HepG2 (cell line): Measurements from ENCODE around the gene UBE2C. TPM values are rescaled to one million over a fixed set of nuclear protein-coding genes. Genes with fewer than 3 reads are reported as not detected.

Source experiments
- ATAC-seq: fragments of 200-7000 bp; cut with Tn5 transposase; 3 replicates; pipeline ENCODE4 v1.9.1; 2020; ENCODE audit warnings: mild to moderate bottlenecking, moderate library complexity
- BruUV-seq: library from RNA; stranded (reverse); fragments of 400-500 nt; replicated peaks from 2 replicates; lab custom pipeline; 2021; lab: Mats Ljungman, UMichigan
- CTCF ChIA-PET: fragments of 300-600 bp; formaldehyde crosslinking; extraction: SDS; loops from one replicate; lab custom pipeline; 2021; ENCODE audit warnings: low total read pairs, inconsistent platforms, low intra/inter-chr PET ratio; lab: Yijun Ruan, JAX
- POLR2A ChIA-PET: fragments of 350-600 bp; sonication (Branson Sonifier 250); formaldehyde crosslinking; loops from one replicate; lab custom pipeline; 2020; ENCODE audit warnings: antibody characterized with exemption, inconsistent platforms; lab: Yijun Ruan, JAX
- DNase-seq: peaks from one replicate; pipeline ENCODE4 v3.0.0-alpha.2; 2015; ENCODE audit warnings: low spot score
- FAIRE-seq: peaks from 3 replicates; lab custom pipeline; 2011; peaks lifted over from hg19 to GRCh38; lab: Jason Lieb, UNC
- H2AFZ ChIP-seq: one replicate; pipeline ENCODE4 v1.6.1; 2011; ENCODE audit warnings: low read length, inconsistent platforms
- H3K27ac ChIP-seq: fragments of 300-600 bp; 3 replicates; pipeline ENCODE4 v1.8.0; 2011; ENCODE audit warnings: mixed run types, mild to moderate bottlenecking, mixed read lengths, low read length, inconsistent platforms; ENCODE audit not compliant: insufficient read depth; ENCODE audit errors: extremely low read length
- H3K27me3 ChIP-seq, 2 experiments: fragments of 200-600 bp in 1 of 2; 2 replicates in 1 of 2; 3 replicates in 1 of 2; pipeline versions ENCODE4 v1.6.0 to v1.8.0; 2011; ENCODE audit warnings: low read length in 2 of 2, mild to moderate bottlenecking in 2 of 2, moderate library complexity in 2 of 2, inconsistent platforms in 1 of 2; ENCODE audit not compliant: insufficient read depth in 2 of 2, control insufficient read depth in 1 of 2
- H3K36me3 ChIP-seq, 2 experiments: fragments of 200-600 bp in 1 of 2; replicated peaks in 1 of 2; 2 replicates in 1 of 2; 3 replicates in 1 of 2; pipeline versions ENCODE4 v1.5.1 to v1.8.0; 2011; ENCODE audit warnings: low read length in 2 of 2, inconsistent platforms in 1 of 2; ENCODE audit not compliant: insufficient read depth in 2 of 2, control insufficient read depth in 1 of 2
- H3K4me1 ChIP-seq: 2 replicates; pipeline ENCODE4 v1.5.1; 2012; ENCODE audit warnings: low read length, inconsistent platforms; ENCODE audit not compliant: insufficient read depth
- H3K4me2 ChIP-seq: 2 replicates; pipeline ENCODE4 v1.6.0; 2011; ENCODE audit warnings: low read depth, low read length, inconsistent platforms
- H3K4me3 ChIP-seq, 3 experiments: fragments of 200-600 bp in 1 of 3; sonication (generic), shearing (Covaris generic) in 1 of 3; replicated peaks in 1 of 3; 2 replicates each; pipeline ENCODE4 v1.5.1; 2011 to 2016; ENCODE audit warnings: low read length in 3 of 3, inconsistent platforms in 2 of 3, low read depth in 2 of 3, mild to moderate bottlenecking in 2 of 3, control low read depth in 1 of 3, mixed read lengths in 1 of 3; ENCODE audit not compliant: insufficient read depth in 1 of 3
- H3K79me2 ChIP-seq: one replicate; pipeline ENCODE4 v1.6.1; 2011; ENCODE audit warnings: low read length, inconsistent platforms; ENCODE audit not compliant: insufficient read depth
- H3K9ac ChIP-seq: 2 replicates; pipeline ENCODE4 v1.6.0; 2011; ENCODE audit warnings: mild to moderate bottlenecking, low read depth, low read length, inconsistent platforms; ENCODE audit not compliant: insufficient read depth
- H3K9me3 ChIP-seq: 2 replicates; pipeline ENCODE4 v1.5.1; 2012; ENCODE audit warnings: mild to moderate bottlenecking, low read length
- H4K20me1 ChIP-seq: 2 replicates; pipeline ENCODE4 v1.6.0; 2011; ENCODE audit warnings: inconsistent platforms, mild to moderate bottlenecking, low read length, moderate library complexity; ENCODE audit not compliant: insufficient read depth
- ELF3 ChIP-seq: IDR thresholded peaks from 2 replicates; pipeline ENCODE4 v1.6.1; 2016; ENCODE audit warnings: missing genetic modification reagents, missing compliant biosample characterization
- GABPA ChIP-seq, 2 experiments: IDR thresholded peaks; 2 replicates each; pipeline ENCODE4 v1.6.1; 2011 to 2016; ENCODE audit warnings: low read depth in 2 of 2, low read length in 1 of 2, missing biosample characterization in 1 of 2, missing genetic modification characterization in 1 of 2
- JARID2 ChIP-seq: sonication (generic); formaldehyde crosslinking; IDR thresholded peaks from 2 replicates; pipeline ENCODE4 v1.8.1; 2023; ENCODE audit warnings: missing genetic modification reagents, inconsistent platforms; ENCODE audit not compliant: insufficient replicate concordance
- NCOA2 ChIP-seq: sonication (generic); formaldehyde crosslinking; IDR thresholded peaks from 2 replicates; pipeline ENCODE4 v1.8.0; 2022; ENCODE audit warnings: inconsistent platforms
- PRMT3 ChIP-seq: sonication (generic); formaldehyde crosslinking; IDR thresholded peaks from 2 replicates; pipeline ENCODE4 v1.8.1; 2022; ENCODE audit warnings: low read depth, mild to moderate bottlenecking, moderate library complexity, missing genetic modification reagents, borderline replicate concordance
- SAP130 ChIP-seq: IDR thresholded peaks from 2 replicates; pipeline ENCODE4 v1.6.1; 2016; ENCODE audit warnings: low read depth
- SP2 ChIP-seq: sonication (generic); formaldehyde crosslinking; IDR thresholded peaks from 2 replicates; pipeline ENCODE4 v1.5.1; 2020; ENCODE audit warnings: mild to moderate bottlenecking, missing genetic modification reagents
- ZBTB25 ChIP-seq: IDR thresholded peaks from 2 replicates; pipeline ENCODE4 v1.6.1; 2018; ENCODE audit warnings: missing genetic modification reagents
- ZNF33B ChIP-seq: sonication (generic); formaldehyde crosslinking; IDR thresholded peaks from 2 replicates; pipeline ENCODE4 v1.5.1; 2020; ENCODE audit warnings: mild to moderate bottlenecking, missing genetic modification reagents
- ZNF7 ChIP-seq: IDR thresholded peaks from 2 replicates; pipeline ENCODE4 v1.6.1; 2016; ENCODE audit warnings: missing biosample characterization, missing genetic modification reagents
- ZSCAN29 ChIP-seq: sonication (generic); formaldehyde crosslinking; conservative IDR thresholded peaks from 2 replicates; pipeline ENCODE4 v1.4.0; 2020; ENCODE audit warnings: mild to moderate bottlenecking, missing genetic modification reagents
- ZSCAN5A ChIP-seq: sonication (generic); formaldehyde crosslinking; IDR thresholded peaks from 2 replicates; pipeline ENCODE4 v1.8.0; 2022; ENCODE audit warnings: mild to moderate bottlenecking, missing genetic modification reagents, borderline replicate concordance
- WGBS: methylation state at CpG from one replicate; pipeline ENCODE4 v1.1.6; 2017; ENCODE audit warnings: low lambda C conversion rate; 5-methylcytosine and 5-hydroxymethylcytosine counted together
- in situ Hi-C: cut with HindIII; loops from 2 replicates; pipeline ENCODE4 v1.10.0; 2017; ENCODE audit warnings: low pct_unique_long_range_greater_than_20kb; ENCODE audit not compliant: extremely low pct_ligation_motif_present
- intact Hi-C: fragments of 100-400 bp; cut with micrococcal nuclease; formaldehyde crosslinking; loops from one replicate; pipeline ENCODE4 v1.10.0; 2022; ENCODE audit not compliant: unreplicated experiment
- polyA plus RNA-seq, 8 experiments: library from polyadenylated mRNA; depleted of rRNA in 3 of 8; stranded (reverse) in 7 of 8; unstranded in 1 of 8; fragments of >200 nt; fragmentation: Illumina TruSeq in 4 of 8; extraction: Trizol in 4 of 8; gene quantifications; 2 replicates each; pipeline versions ENCODE4 v1.2.1 to v1.2.3, GENCODE V29; 2011 to 2016; ENCODE audit warnings: low read depth in 4 of 8, missing spikeins in 1 of 8, mixed read lengths in 1 of 8; ENCODE audit not compliant: insufficient read depth in 1 of 8
- total RNA-seq, 5 experiments: library from RNA; depleted of rRNA; stranded (reverse); fragments of >200 nt; fragmentation: Illumina TruSeq; extraction: Trizol; gene quantifications; 2 replicates each; pipeline ENCODE4 v1.2.3, GENCODE V29; 2016; ENCODE audit warnings: low read depth in 1 of 5

Gene UBE2C
- total and polyA plus RNA-seq, 2 of the 13 experiments (the other 11 are each of a cell fraction or from before 2014, with no cell fraction given), result 100 to 123 TPM

GRCh38 chr20:45798935-45799642 is 13.4 kb upstream of the UBE2C start (continued):
- TF ChIP-seq PRMT3 (CRISPR knock-in tag) (no peak), ZSCAN5A (0 out of 2 replicates have a peak, but pooled peaks have one; percentile 27), ZSCAN29 (no peak), NCOA2 (CRISPR knock-in tag) (no peak), JARID2 (CRISPR knock-in tag) (peak; percentile 61), ZNF33B (CRISPR knock-in tag) (no peak), ELF3 (CRISPR knock-in tag) (peak; percentile 22; the same call in 1 of the 2 replicates), GABPA (IDR thresholded peaks at IDR 0.05; ENCODE audit: low read depth, low read length) (no peak), GABPA (CRISPR knock-in tag; IDR thresholded peaks at IDR 0.05; ENCODE audit: low read depth) (no peak; the same call in 1 of the 2 replicates), SAP130 (peak; percentile 42; the same call in 1 of the 2 replicates), SP2 (no peak)

- Histone ChIP-seq H3K4me1 (no peaks in the 10 kb centered on the region), H3K27me3 (no peaks in the 10 kb centered on the region), H2AFZ (no peak overlapping the region), H3K4me3 (no peak overlapping the region), H3K79me2 (no peaks in the 10 kb centered on the region), H4K20me1 (no peaks in the 10 kb centered on the region), H3K36me3 (peaks cover 39 to 59% of the 10 kb centered on the region in 2 experiments), H3K9me3 (no peaks in the 10 kb centered on the region), H3K9ac (no peak overlapping the region), H3K27ac (no peak overlapping the region), H3K4me2 (no peak overlapping the region)
- DNase-seq, result no peak
- intact Hi-C loops (no loop called here), in situ Hi-C loops (no loop called here)
- ATAC-seq, result no peak
- no peak for TF ChIP-seq ZBTB25 (CRISPR knock-in tag)
- TF ChIP-seq ZNF7 (CRISPR knock-in tag), result no peak
- FAIRE-seq, result no peak
- CTCF ChIA-PET, result no interaction called here
- 97% methylated on average over 7 of the region's 7 CpGs for WGBS
- BruUV-seq, result no TSS peak
- POLR2A ChIA-PET, result no interaction called here
Measured at GRCh38 chr20:45801851-45802250, 10.6 kb upstream of the UBE2C start.
